HepG2 (cell line): ENCODE data around the gene ATP2C2. TPM values are rescaled to one million over a fixed set of nuclear protein-coding genes. Genes with fewer than 3 reads are reported as not detected.

Source experiments
- ATAC-seq: fragments of 200-7000 bp; cut with Tn5 transposase; 3 replicates; pipeline ENCODE4 v1.9.1; 2020; ENCODE audit warnings: mild to moderate bottlenecking, moderate library complexity
- BruUV-seq: library from RNA; stranded (reverse); fragments of 400-500 nt; replicated peaks from 2 replicates; lab custom pipeline; 2021; lab: Mats Ljungman, UMichigan
- CTCF ChIA-PET: fragments of 300-600 bp; formaldehyde crosslinking; extraction: SDS; loops from one replicate; lab custom pipeline; 2021; ENCODE audit warnings: low total read pairs, inconsistent platforms, low intra/inter-chr PET ratio; lab: Yijun Ruan, JAX
- POLR2A ChIA-PET: fragments of 350-600 bp; sonication (Branson Sonifier 250); formaldehyde crosslinking; loops from one replicate; lab custom pipeline; 2020; ENCODE audit warnings: antibody characterized with exemption, inconsistent platforms; lab: Yijun Ruan, JAX
- DNase-seq: peaks from one replicate; pipeline ENCODE4 v3.0.0-alpha.2; 2015; ENCODE audit warnings: low spot score
- FAIRE-seq: peaks from 3 replicates; lab custom pipeline; 2011; peaks lifted over from hg19 to GRCh38; lab: Jason Lieb, UNC
- H2AFZ ChIP-seq: one replicate; pipeline ENCODE4 v1.6.1; 2011; ENCODE audit warnings: low read length, inconsistent platforms
- H3K27ac ChIP-seq: fragments of 300-600 bp; 3 replicates; pipeline ENCODE4 v1.8.0; 2011; ENCODE audit warnings: mixed run types, mild to moderate bottlenecking, mixed read lengths, low read length, inconsistent platforms; ENCODE audit not compliant: insufficient read depth; ENCODE audit errors: extremely low read length
- H3K27me3 ChIP-seq, 2 experiments: fragments of 200-600 bp in 1 of 2; 2 replicates in 1 of 2; 3 replicates in 1 of 2; pipeline versions ENCODE4 v1.6.0 to v1.8.0; 2011; ENCODE audit warnings: low read length in 2 of 2, mild to moderate bottlenecking in 2 of 2, moderate library complexity in 2 of 2, inconsistent platforms in 1 of 2; ENCODE audit not compliant: insufficient read depth in 2 of 2, control insufficient read depth in 1 of 2
- H3K36me3 ChIP-seq, 2 experiments: fragments of 200-600 bp in 1 of 2; replicated peaks in 1 of 2; 2 replicates in 1 of 2; 3 replicates in 1 of 2; pipeline versions ENCODE4 v1.5.1 to v1.8.0; 2011; ENCODE audit warnings: low read length in 2 of 2, inconsistent platforms in 1 of 2; ENCODE audit not compliant: insufficient read depth in 2 of 2, control insufficient read depth in 1 of 2
- H3K4me1 ChIP-seq: 2 replicates; pipeline ENCODE4 v1.5.1; 2012; ENCODE audit warnings: low read length, inconsistent platforms; ENCODE audit not compliant: insufficient read depth
- H3K4me2 ChIP-seq: 2 replicates; pipeline ENCODE4 v1.6.0; 2011; ENCODE audit warnings: low read depth, low read length, inconsistent platforms
- H3K4me3 ChIP-seq, 3 experiments: fragments of 200-600 bp in 1 of 3; sonication (generic), shearing (Covaris generic) in 1 of 3; replicated peaks in 1 of 3; 2 replicates each; pipeline ENCODE4 v1.5.1; 2011 to 2016; ENCODE audit warnings: low read length in 3 of 3, inconsistent platforms in 2 of 3, low read depth in 2 of 3, mild to moderate bottlenecking in 2 of 3, control low read depth in 1 of 3, mixed read lengths in 1 of 3; ENCODE audit not compliant: insufficient read depth in 1 of 3
- H3K79me2 ChIP-seq: one replicate; pipeline ENCODE4 v1.6.1; 2011; ENCODE audit warnings: low read length, inconsistent platforms; ENCODE audit not compliant: insufficient read depth
- H3K9ac ChIP-seq: 2 replicates; pipeline ENCODE4 v1.6.0; 2011; ENCODE audit warnings: mild to moderate bottlenecking, low read depth, low read length, inconsistent platforms; ENCODE audit not compliant: insufficient read depth
- H3K9me3 ChIP-seq: 2 replicates; pipeline ENCODE4 v1.5.1; 2012; ENCODE audit warnings: mild to moderate bottlenecking, low read length
- H4K20me1 ChIP-seq: 2 replicates; pipeline ENCODE4 v1.6.0; 2011; ENCODE audit warnings: inconsistent platforms, mild to moderate bottlenecking, low read length, moderate library complexity; ENCODE audit not compliant: insufficient read depth
- GLI4 ChIP-seq: sonication (generic); formaldehyde crosslinking; IDR thresholded peaks from 2 replicates; pipeline ENCODE4 v1.5.1; 2020; ENCODE audit warnings: missing genetic modification reagents, mild to moderate bottlenecking, moderate library complexity, borderline replicate concordance
- HNRNPK ChIP-seq: fragments of 200-400 bp; formaldehyde crosslinking; IDR thresholded peaks from 2 replicates; pipeline ENCODE4 v1.6.1; 2018; ENCODE audit warnings: low read length, low read depth, moderate library complexity, mild to moderate bottlenecking; ENCODE audit not compliant: poor library complexity, severe bottlenecking
- KDM5A ChIP-seq: fragments of 200-600 bp; sonication (generic); IDR thresholded peaks from 2 replicates; pipeline ENCODE4 v1.7.0; 2018; ENCODE audit warnings: antibody characterized with exemption, mild to moderate bottlenecking, low read length, borderline replicate concordance
- KLF9 ChIP-seq: IDR thresholded peaks from 2 replicates; pipeline ENCODE4 v1.6.1; 2016; ENCODE audit warnings: low read depth
- NPAS2 ChIP-seq: sonication (generic); formaldehyde crosslinking; IDR thresholded peaks from 2 replicates; pipeline ENCODE4 v1.8.0; 2022; ENCODE audit warnings: mild to moderate bottlenecking, missing genetic modification reagents, borderline replicate concordance
- SP2 ChIP-seq: sonication (generic); formaldehyde crosslinking; IDR thresholded peaks from 2 replicates; pipeline ENCODE4 v1.5.1; 2020; ENCODE audit warnings: mild to moderate bottlenecking, missing genetic modification reagents
- STAG1 ChIP-seq: sonication (generic); formaldehyde crosslinking; IDR thresholded peaks from 2 replicates; pipeline ENCODE4 v1.4.0; 2020; ENCODE audit warnings: missing genetic modification reagents
- ZFP90 ChIP-seq: sonication (generic); formaldehyde crosslinking; IDR thresholded peaks from 2 replicates; pipeline ENCODE4 v1.8.0; 2022; ENCODE audit warnings: missing genetic modification reagents, mild to moderate bottlenecking, inconsistent platforms, borderline replicate concordance
- ZNF101 ChIP-seq: sonication (generic); formaldehyde crosslinking; IDR thresholded peaks from 2 replicates; pipeline ENCODE4 v1.4.0; 2020; ENCODE audit warnings: mild to moderate bottlenecking, low read depth, missing genetic modification reagents, borderline replicate concordance
- ZNF224 ChIP-seq: sonication (generic); formaldehyde crosslinking; IDR thresholded peaks from 2 replicates; pipeline ENCODE4 v1.5.0; 2020; ENCODE audit warnings: mild to moderate bottlenecking, missing genetic modification reagents
- ZNF326 ChIP-seq: sonication (generic); formaldehyde crosslinking; IDR thresholded peaks from 2 replicates; pipeline ENCODE4 v1.4.0; 2020; ENCODE audit warnings: missing genetic modification reagents, borderline replicate concordance
- WGBS: methylation state at CpG from one replicate; pipeline ENCODE4 v1.1.6; 2017; ENCODE audit warnings: low lambda C conversion rate; 5-methylcytosine and 5-hydroxymethylcytosine counted together
- in situ Hi-C: cut with HindIII; loops from 2 replicates; pipeline ENCODE4 v1.10.0; 2017; ENCODE audit warnings: low pct_unique_long_range_greater_than_20kb; ENCODE audit not compliant: extremely low pct_ligation_motif_present
- intact Hi-C: fragments of 100-400 bp; cut with micrococcal nuclease; formaldehyde crosslinking; loops from one replicate; pipeline ENCODE4 v1.10.0; 2022; ENCODE audit not compliant: unreplicated experiment
- polyA plus RNA-seq, 8 experiments: library from polyadenylated mRNA; depleted of rRNA in 3 of 8; stranded (reverse) in 7 of 8; unstranded in 1 of 8; fragments of >200 nt; fragmentation: Illumina TruSeq in 4 of 8; extraction: Trizol in 4 of 8; gene quantifications; 2 replicates each; pipeline versions ENCODE4 v1.2.1 to v1.2.3, GENCODE V29; 2011 to 2016; ENCODE audit warnings: low read depth in 4 of 8, missing spikeins in 1 of 8, mixed read lengths in 1 of 8; ENCODE audit not compliant: insufficient read depth in 1 of 8
- total RNA-seq, 5 experiments: library from RNA; depleted of rRNA; stranded (reverse); fragments of >200 nt; fragmentation: Illumina TruSeq; extraction: Trizol; gene quantifications; 2 replicates each; pipeline ENCODE4 v1.2.3, GENCODE V29; 2016; ENCODE audit warnings: low read depth in 1 of 5
- TF ChIP-seq, protein P1 (sequence below): sonication (generic); formaldehyde crosslinking; conservative IDR thresholded peaks from 2 replicates; pipeline ENCODE4 v1.8.0; 2022; ENCODE audit warnings: missing genetic modification reagents
- TF ChIP-seq, protein P2 (sequence below): sonication (generic); formaldehyde crosslinking; IDR thresholded peaks from 2 replicates; pipeline ENCODE4 v1.4.0; 2020; ENCODE audit warnings: mild to moderate bottlenecking, missing genetic modification reagents
- TF ChIP-seq, protein P3 (sequence below): sonication (generic); formaldehyde crosslinking; IDR thresholded peaks from 2 replicates; pipeline ENCODE4 v1.4.0; 2020; ENCODE audit warnings: low read depth, missing genetic modification reagents

Gene ATP2C2
- total and polyA plus RNA-seq, 2 of the 13 experiments (the other 11 are each of a cell fraction or from before 2014, with no cell fraction given): 0.07 TPM; not detected in 1

GRCh38 chr16:84444476-84444875, 76.1 kb downstream of the ATP2C2 start:
- Histone ChIP-seq H3K27ac (no peak overlapping the region), H3K9ac (no peak overlapping the region), H3K9me3 (no peaks in the 10 kb centered on the region), H3K79me2 (no peaks in the 10 kb centered on the region), H3K27me3 (peaks cover 0 to 26% of the 10 kb centered on the region in 2 experiments; a peak in 3 of 5 replicates), H3K4me3 (no peak overlapping the region), H3K4me2 (no peak overlapping the region), H2AFZ (no peak overlapping the region), H3K36me3 (no peaks in the 10 kb centered on the region), H3K4me1 (peaks cover 15% of the 10 kb centered on the region), H4K20me1 (no peaks in the 10 kb centered on the region)
- DNase-seq (no peak), ATAC-seq (no peak), FAIRE-seq (no peak)
- TF ChIP-seq ZNF101 (CRISPR knock-in tag): no peak
- TF ChIP-seq NPAS2: no peak
- no peak for TF ChIP-seq KLF9 (CRISPR knock-in tag)
- TF ChIP-seq SP2: no peak
- TF ChIP-seq STAG1 (CRISPR knock-in tag): no peak
- no peak for TF ChIP-seq ZNF224 (CRISPR knock-in tag)
- no peak for TF ChIP-seq KDM5A
- no peak for TF ChIP-seq ZNF326 (CRISPR knock-in tag)
- in situ Hi-C loops (no loop called here), intact Hi-C loops (no loop called here)
- ChIA-PET CTCF (no interaction called here), POLR2A (no interaction called here)
- WGBS: 50% methylated on average over 8 of the region's 8 CpGs
- BruUV-seq: no TSS peak

DNA sequence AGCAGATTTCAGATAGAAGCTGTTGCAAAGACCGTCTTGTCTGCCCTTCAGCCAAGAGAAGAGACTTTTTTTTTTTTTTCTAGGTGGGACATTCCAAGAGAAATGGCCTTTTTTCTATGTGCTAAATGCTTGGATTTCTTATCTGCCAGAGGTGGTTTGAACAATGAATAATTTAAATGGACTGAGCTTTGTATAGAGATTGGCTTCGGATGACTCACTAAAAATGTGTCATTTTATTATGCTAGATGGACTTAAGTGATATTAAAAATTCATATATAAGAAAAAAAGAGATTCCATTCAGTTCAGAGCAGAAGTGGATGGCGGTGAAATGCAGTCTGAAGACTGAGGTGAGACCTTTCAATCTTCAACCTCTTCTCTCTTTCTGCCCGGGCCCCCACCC, 77.7 kb downstream of the ATP2C2 start:
- Histone ChIP-seq H3K79me2 (no peaks in the 10 kb centered on the region), H3K4me2 (no peak overlapping the region), H2AFZ (no peak overlapping the region), H3K9me3 (no peaks in the 10 kb centered on the region), H4K20me1 (no peaks in the 10 kb centered on the region), H3K4me3 (no peak overlapping the region), H3K4me1 (peaks cover 15% of the 10 kb centered on the region), H3K27me3 (peaks cover 1 to 26% of the 10 kb centered on the region in 2 experiments; a peak in 4 of 5 replicates), H3K27ac (no peak overlapping the region), H3K9ac (no peak overlapping the region), H3K36me3 (no peaks in the 10 kb centered on the region)
- no TSS peak for BruUV-seq
- DNase-seq (no peak), ATAC-seq (no peak), FAIRE-seq (no peak)
- ChIA-PET POLR2A (no interaction called here), CTCF (no interaction called here)
- intact Hi-C loops: no loop called here
- 37% methylated on average over 4 of the region's 4 CpGs for WGBS
- in situ Hi-C loops: no loop called here
- no peak for TF ChIP-seq HNRNPK
- no peak for TF ChIP-seq ZFP90 (CRISPR knock-in tag)
- TF ChIP-seq, protein P1, sequence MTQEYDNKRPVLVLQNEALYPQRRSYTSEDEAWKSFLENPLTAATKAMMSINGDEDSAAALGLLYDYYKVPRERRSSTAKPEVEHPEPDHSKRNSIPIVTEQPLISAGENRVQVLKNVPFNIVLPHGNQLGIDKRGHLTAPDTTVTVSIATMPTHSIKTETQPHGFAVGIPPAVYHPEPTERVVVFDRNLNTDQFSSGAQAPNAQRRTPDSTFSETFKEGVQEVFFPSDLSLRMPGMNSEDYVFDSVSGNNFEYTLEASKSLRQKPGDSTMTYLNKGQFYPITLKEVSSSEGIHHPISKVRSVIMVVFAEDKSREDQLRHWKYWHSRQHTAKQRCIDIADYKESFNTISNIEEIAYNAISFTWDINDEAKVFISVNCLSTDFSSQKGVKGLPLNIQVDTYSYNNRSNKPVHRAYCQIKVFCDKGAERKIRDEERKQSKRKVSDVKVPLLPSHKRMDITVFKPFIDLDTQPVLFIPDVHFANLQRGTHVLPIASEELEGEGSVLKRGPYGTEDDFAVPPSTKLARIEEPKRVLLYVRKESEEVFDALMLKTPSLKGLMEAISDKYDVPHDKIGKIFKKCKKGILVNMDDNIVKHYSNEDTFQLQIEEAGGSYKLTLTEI (CRISPR knock-in tag): no peak
- no peak for TF ChIP-seq GLI4 (CRISPR knock-in tag)
- TF ChIP-seq, protein P2, sequence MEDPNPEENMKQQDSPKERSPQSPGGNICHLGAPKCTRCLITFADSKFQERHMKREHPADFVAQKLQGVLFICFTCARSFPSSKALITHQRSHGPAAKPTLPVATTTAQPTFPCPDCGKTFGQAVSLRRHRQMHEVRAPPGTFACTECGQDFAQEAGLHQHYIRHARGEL (CRISPR knock-in tag): no peak
- TF ChIP-seq, protein P3, sequence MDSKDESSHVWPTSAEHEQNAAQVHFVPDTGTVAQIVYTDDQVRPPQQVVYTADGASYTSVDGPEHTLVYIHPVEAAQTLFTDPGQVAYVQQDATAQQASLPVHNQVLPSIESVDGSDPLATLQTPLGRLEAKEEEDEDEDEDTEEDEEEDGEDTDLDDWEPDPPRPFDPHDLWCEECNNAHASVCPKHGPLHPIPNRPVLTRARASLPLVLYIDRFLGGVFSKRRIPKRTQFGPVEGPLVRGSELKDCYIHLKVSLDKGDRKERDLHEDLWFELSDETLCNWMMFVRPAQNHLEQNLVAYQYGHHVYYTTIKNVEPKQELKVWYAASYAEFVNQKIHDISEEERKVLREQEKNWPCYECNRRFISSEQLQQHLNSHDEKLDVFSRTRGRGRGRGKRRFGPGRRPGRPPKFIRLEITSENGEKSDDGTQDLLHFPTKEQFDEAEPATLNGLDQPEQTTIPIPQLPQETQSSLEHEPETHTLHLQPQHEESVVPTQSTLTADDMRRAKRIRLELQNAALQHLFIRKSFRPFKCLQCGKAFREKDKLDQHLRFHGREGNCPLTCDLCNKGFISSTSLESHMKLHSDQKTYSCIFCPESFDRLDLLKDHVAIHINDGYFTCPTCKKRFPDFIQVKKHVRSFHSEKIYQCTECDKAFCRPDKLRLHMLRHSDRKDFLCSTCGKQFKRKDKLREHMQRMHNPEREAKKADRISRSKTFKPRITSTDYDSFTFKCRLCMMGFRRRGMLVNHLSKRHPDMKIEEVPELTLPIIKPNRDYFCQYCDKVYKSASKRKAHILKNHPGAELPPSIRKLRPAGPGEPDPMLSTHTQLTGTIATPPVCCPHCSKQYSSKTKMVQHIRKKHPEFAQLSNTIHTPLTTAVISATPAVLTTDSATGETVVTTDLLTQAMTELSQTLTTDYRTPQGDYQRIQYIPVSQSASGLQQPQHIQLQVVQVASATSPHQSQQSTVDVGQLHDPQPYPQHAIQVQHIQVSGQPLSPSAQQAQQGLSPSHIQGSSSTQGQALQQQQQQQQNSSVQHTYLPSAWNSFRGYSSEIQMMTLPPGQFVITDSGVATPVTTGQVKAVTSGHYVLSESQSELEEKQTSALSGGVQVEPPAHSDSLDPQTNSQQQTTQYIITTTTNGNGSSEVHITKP (CRISPR knock-in tag): no peak
